ENCODE results near the gene EXD2. TPM values are rescaled to one million over a fixed set of nuclear protein-coding genes. Genes with fewer than 3 reads are reported as not detected.

The EXD2 gene
- total RNA-seq, 1 experiment from 2014 or later = 26.2 TPM

DNA sequence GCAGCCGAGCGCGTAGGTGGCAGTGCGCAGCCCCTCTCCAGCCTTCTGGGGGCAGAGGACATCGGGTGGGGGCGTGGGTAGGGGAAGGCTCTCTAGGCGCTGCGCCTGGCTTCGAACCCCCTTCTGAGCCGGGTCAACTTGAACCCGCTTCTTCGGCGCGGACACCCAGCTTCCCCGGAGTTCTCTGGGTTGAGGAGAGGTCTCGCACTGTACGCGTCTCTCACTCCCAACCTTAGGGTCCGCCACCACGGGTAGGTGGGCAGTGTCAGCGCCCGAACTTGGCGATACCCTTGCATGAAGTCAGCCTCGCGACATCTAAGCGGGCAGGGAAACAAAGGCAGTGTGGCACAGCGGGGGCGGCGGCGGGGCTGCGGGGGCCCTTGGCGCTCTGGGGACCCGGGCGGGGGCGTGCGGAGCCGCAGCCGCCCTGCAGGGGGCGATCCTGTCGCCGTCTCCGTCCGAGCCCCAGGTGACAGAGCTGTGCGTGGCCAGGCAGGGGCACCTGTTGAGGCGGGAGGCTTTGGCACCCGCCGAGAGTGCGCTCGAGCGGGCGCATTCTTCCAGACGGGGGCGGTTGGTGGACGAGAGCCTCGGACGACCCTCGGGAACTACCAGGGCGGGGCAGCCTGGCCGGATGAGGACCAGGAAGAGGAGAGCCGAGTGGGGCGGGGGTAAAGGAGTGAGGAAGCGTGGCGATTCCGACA, 69.7 kb downstream of the EXD2 start (continued):
- no peak for TF ChIP-seq ATF1 (CRISPR knock-in tag; IDR thresholded peaks at IDR 0.05)
- TF ChIP-seq ZNF138 (CRISPR knock-in tag; conservative IDR thresholded peaks at IDR 0.05) = no peak
- no peak for TF ChIP-seq AR (CRISPR knock-in tag; IDR thresholded peaks at IDR 0.05)
- no peak for TF ChIP-seq ZNF263 (CRISPR knock-in tag; IDR thresholded peaks at IDR 0.05; ENCODE audit: low read depth)
- TF ChIP-seq HMGXB4 (CRISPR knock-in tag; IDR thresholded peaks at IDR 0.05) = peak; percentile 61; the same call in 1 of the 2 replicates
- TF ChIP-seq GABPB1 (CRISPR knock-in tag; IDR thresholded peaks at IDR 0.05) = no peak
- TF ChIP-seq, protein P1, sequence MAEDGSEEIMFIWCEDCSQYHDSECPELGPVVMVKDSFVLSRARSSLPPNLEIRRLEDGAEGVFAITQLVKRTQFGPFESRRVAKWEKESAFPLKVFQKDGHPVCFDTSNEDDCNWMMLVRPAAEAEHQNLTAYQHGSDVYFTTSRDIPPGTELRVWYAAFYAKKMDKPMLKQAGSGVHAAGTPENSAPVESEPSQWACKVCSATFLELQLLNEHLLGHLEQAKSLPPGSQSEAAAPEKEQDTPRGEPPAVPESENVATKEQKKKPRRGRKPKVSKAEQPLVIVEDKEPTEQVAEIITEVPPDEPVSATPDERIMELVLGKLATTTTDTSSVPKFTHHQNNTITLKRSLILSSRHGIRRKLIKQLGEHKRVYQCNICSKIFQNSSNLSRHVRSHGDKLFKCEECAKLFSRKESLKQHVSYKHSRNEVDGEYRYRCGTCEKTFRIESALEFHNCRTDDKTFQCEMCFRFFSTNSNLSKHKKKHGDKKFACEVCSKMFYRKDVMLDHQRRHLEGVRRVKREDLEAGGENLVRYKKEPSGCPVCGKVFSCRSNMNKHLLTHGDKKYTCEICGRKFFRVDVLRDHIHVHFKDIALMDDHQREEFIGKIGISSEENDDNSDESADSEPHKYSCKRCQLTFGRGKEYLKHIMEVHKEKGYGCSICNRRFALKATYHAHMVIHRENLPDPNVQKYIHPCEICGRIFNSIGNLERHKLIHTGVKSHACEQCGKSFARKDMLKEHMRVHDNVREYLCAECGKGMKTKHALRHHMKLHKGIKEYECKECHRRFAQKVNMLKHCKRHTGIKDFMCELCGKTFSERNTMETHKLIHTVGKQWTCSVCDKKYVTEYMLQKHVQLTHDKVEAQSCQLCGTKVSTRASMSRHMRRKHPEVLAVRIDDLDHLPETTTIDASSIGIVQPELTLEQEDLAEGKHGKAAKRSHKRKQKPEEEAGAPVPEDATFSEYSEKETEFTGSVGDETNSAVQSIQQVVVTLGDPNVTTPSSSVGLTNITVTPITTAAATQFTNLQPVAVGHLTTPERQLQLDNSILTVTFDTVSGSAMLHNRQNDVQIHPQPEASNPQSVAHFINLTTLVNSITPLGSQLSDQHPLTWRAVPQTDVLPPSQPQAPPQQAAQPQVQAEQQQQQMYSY (CRISPR knock-in tag; IDR thresholded peaks at IDR 0.05) = no peak
- no peak for TF ChIP-seq MXD4 (CRISPR knock-in tag; IDR thresholded peaks at IDR 0.05; ENCODE audit: borderline replicate concordance)
- no peak for TF ChIP-seq IRF2 (CRISPR knock-in tag; IDR thresholded peaks at IDR 0.05; ENCODE audit: borderline replicate concordance, low read depth)
- no peak for TF ChIP-seq SP1 (CRISPR knock-in tag; conservative IDR thresholded peaks at IDR 0.05)
- no peak for TF ChIP-seq SMAD3 (CRISPR knock-in tag; IDR thresholded peaks at IDR 0.05; ENCODE audit: borderline replicate concordance)
- no peak for TF ChIP-seq ELF4 (CRISPR knock-in tag; IDR thresholded peaks at IDR 0.05; ENCODE audit: low read depth)
- TF ChIP-seq, protein P2, sequence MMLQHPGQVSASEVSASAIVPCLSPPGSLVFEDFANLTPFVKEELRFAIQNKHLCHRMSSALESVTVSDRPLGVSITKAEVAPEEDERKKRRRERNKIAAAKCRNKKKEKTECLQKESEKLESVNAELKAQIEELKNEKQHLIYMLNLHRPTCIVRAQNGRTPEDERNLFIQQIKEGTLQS (CRISPR knock-in tag; conservative IDR thresholded peaks at IDR 0.05) = no peak
- TF ChIP-seq RORB (CRISPR knock-in tag; IDR thresholded peaks at IDR 0.05) = no peak
- TF ChIP-seq, protein P3, sequence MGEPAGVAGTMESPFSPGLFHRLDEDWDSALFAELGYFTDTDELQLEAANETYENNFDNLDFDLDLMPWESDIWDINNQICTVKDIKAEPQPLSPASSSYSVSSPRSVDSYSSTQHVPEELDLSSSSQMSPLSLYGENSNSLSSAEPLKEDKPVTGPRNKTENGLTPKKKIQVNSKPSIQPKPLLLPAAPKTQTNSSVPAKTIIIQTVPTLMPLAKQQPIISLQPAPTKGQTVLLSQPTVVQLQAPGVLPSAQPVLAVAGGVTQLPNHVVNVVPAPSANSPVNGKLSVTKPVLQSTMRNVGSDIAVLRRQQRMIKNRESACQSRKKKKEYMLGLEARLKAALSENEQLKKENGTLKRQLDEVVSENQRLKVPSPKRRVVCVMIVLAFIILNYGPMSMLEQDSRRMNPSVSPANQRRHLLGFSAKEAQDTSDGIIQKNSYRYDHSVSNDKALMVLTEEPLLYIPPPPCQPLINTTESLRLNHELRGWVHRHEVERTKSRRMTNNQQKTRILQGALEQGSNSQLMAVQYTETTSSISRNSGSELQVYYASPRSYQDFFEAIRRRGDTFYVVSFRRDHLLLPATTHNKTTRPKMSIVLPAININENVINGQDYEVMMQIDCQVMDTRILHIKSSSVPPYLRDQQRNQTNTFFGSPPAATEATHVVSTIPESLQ (CRISPR knock-in tag; IDR thresholded peaks at IDR 0.05) = no peak
- no peak for TF ChIP-seq ARID4B (CRISPR knock-in tag; IDR thresholded peaks at IDR 0.05; ENCODE audit: borderline replicate concordance)
- TF ChIP-seq ZNF423 (CRISPR knock-in tag; IDR thresholded peaks at IDR 0.05) = 0 out of 2 replicates have a peak, but pooled peaks have one; percentile 5
- no peak for TF ChIP-seq MYBL2 (CRISPR knock-in tag; IDR thresholded peaks at IDR 0.05)
- TF ChIP-seq ZNF121 (CRISPR knock-in tag; IDR thresholded peaks at IDR 0.05) = no peak
- TF ChIP-seq NR1H2 (CRISPR knock-in tag; IDR thresholded peaks at IDR 0.05) = no peak
- TF ChIP-seq FOXK1 (CRISPR knock-in tag; IDR thresholded peaks at IDR 0.05) = no peak
